Brain microvascular endothelial cell (primary cell): ENCODE measurements around the gene DNAJC5.
"Not testable (repeated sequence)": the region's sequence is repeated elsewhere in the genome, so short reads cannot be mapped to it uniquely, and the experiment has no call there.

Source experiments
- DNase-seq: peaks from one replicate; pipeline ENCODE4 v3.0.0-alpha.2; 2020
- H3K27ac ChIP-seq: fragments of 250-450 bp; sonication (Bioruptor Pico); 2 replicates; pipeline ENCODE4 v1.5.1; 2020; ENCODE audit warnings: mild to moderate bottlenecking, moderate library complexity
- H3K27me3 ChIP-seq: fragments of 250-450 bp; sonication (Bioruptor Pico); replicated peaks from 2 replicates; pipeline ENCODE4 v1.5.1; 2020; ENCODE audit warnings: mild to moderate bottlenecking
- H3K36me3 ChIP-seq: fragments of 250-450 bp; sonication (Bioruptor Pico); replicated peaks from 2 replicates; pipeline ENCODE4 v1.5.1; 2020; ENCODE audit warnings: mild to moderate bottlenecking
- H3K4me3 ChIP-seq: 2 replicates; pipeline ENCODE4 v1.5.1; 2011; ENCODE audit warnings: low read depth, mild to moderate bottlenecking, control low read depth, low read length, moderate library complexity
- CTCF ChIP-seq: IDR thresholded peaks from 2 replicates; pipeline ENCODE4 v1.5.1; 2011; ENCODE audit warnings: low read depth, mild to moderate bottlenecking, moderate library complexity, low read length, control low read depth, inconsistent platforms; ENCODE audit errors: missing control alignments
- in situ Hi-C: cut with HindIII; loops from 2 replicates; pipeline ENCODE4 v1.10.0; 2017; ENCODE audit warnings: low sequenced_read_pairs, low pct_ligation_motif_present

Gene DNAJC5

GRCh38 chr20:63876489-63877036 is 18.4 kb upstream of the DNAJC5 start:
- Histone ChIP-seq H3K4me3 (no peak overlapping the region), H3K27me3 (no peaks in the 10 kb centered on the region), H3K27ac (no peak overlapping the region), H3K36me3 (peaks cover 74% of the 10 kb centered on the region)
- no peak for DNase-seq
- in situ Hi-C loops: loop anchor here (25.0 kb wide), 1 partner anchor 289 kb away; no protein-coding TSS in a partner anchor
- no peak for TF ChIP-seq CTCF

- no peak for DNase-seq
- no peak overlapping the region for H3K27ac ChIP-seq
- H3K4me3 ChIP-seq: no peak overlapping the region
- no peaks in the 10 kb centered on the region for H3K27me3 ChIP-seq
- H3K36me3 ChIP-seq: peaks cover 76% of the 10 kb centered on the region
- in situ Hi-C loops: loop anchor here (25.0 kb wide), 1 partner anchor 291 kb away; no protein-coding TSS in a partner anchor
- no peak for TF ChIP-seq CTCF
Measured at GRCh38 chr20:63877755-63878470, 17.0 kb upstream of the DNAJC5 start.

GRCh38 chr20:63878899-63879663 is 15.8 kb upstream of the DNAJC5 start:
- Histone ChIP-seq H3K36me3 (peaks cover 80% of the 10 kb centered on the region), H3K27ac (no peak overlapping the region), H3K4me3 (no peak overlapping the region), H3K27me3 (no peaks in the 10 kb centered on the region)
- TF ChIP-seq CTCF: no peak
- in situ Hi-C loops: loop anchor here (25.0 kb wide), 1 partner anchor 292 kb away; no protein-coding TSS in a partner anchor
- DNase-seq: no peak

GRCh38 chr20:63880901-63881300 is 14.0 kb upstream of the DNAJC5 start:
- H3K27me3 ChIP-seq, DNase-seq, H3K4me3 ChIP-seq, H3K27ac ChIP-seq: not testable (repeated sequence)
- peaks cover 82% of the 10 kb centered on the region for H3K36me3 ChIP-seq
- in situ Hi-C loops: loop anchor here (25.0 kb wide), 1 partner anchor 294 kb away; no protein-coding TSS in a partner anchor

- Histone ChIP-seq H3K27ac (no peak overlapping the region), H3K4me3 (no peak overlapping the region), H3K36me3 (peaks cover 77% of the 10 kb centered on the region), H3K27me3 (no peaks in the 10 kb centered on the region)
- TF ChIP-seq CTCF: no peak
- in situ Hi-C loops: loop anchor here (25.0 kb wide), 1 partner anchor 294 kb away; no protein-coding TSS in a partner anchor
- DNase-seq: no peak
Measured at GRCh38 chr20:63881451-63882226, 13.3 kb upstream of the DNAJC5 start.
